ENCODE data around the gene FOSB. TPM values are rescaled to one million over a fixed set of nuclear protein-coding genes. Genes with fewer than 3 reads are reported as not detected.

FOSB gene
- polyA plus RNA-seq, 1 experiment = 4.5 TPM

- ChIA-PET POLR2A (no interaction called here), CTCF (interaction anchor here (1.0 to 3.4 kb wide), 4 partner anchors 12 to 34 kb away, joined by 3 to 9 read pairs (median 8); no protein-coding TSS in a partner anchor)
- H3K27me3 ChIP-seq (ENCODE audit: control insufficient read depth, insufficient read depth, low read length) = no peaks in the 10 kb centered on the region
- no peaks in the 10 kb centered on the region for H3K36me3 ChIP-seq (ENCODE audit: control insufficient read depth, insufficient read depth, low read length)
- no peak for DNase-seq (ENCODE audit: low read depth)
- TF ChIP-seq CTCF (IDR thresholded peaks at IDR 0.05; ENCODE audit: insufficient read depth, low read depth, low read length) = no peak
- H3K4me3 ChIP-seq (ENCODE audit: low read depth, low read length) = peak overlapping the region; percentile 61
Measured at GRCh38 chr19:45451131-45451849, 16.5 kb upstream of the FOSB start.

GRCh38 chr19:45451850-45452387 is 15.9 kb upstream of the FOSB start:
- ChIA-PET CTCF (interaction anchor here (1.0 to 4.8 kb wide), 5 partner anchors 12 to 34 kb away, joined by 3 to 34 read pairs (median 9); no protein-coding TSS in a partner anchor), POLR2A (no interaction called here)
- Histone ChIP-seq H3K36me3 (ENCODE audit: control insufficient read depth, insufficient read depth, low read length) (no peaks in the 10 kb centered on the region), H3K27me3 (ENCODE audit: control insufficient read depth, insufficient read depth, low read length) (no peaks in the 10 kb centered on the region), H3K4me3 (ENCODE audit: low read depth, low read length) (no peak overlapping the region)
- no peak for TF ChIP-seq CTCF (IDR thresholded peaks at IDR 0.05; ENCODE audit: insufficient read depth, low read depth, low read length)
- DNase-seq (ENCODE audit: low read depth) = no peak

- TF ChIP-seq CTCF (IDR thresholded peaks at IDR 0.05; ENCODE audit: insufficient read depth, low read depth, low read length) = no peak
- Histone ChIP-seq H3K4me3 (ENCODE audit: low read depth, low read length) (0 out of 2 replicates have a peak overlapping the region, but pooled peaks have one; percentile 2), H3K27me3 (ENCODE audit: control insufficient read depth, insufficient read depth, low read length) (no peaks in the 10 kb centered on the region), H3K36me3 (ENCODE audit: control insufficient read depth, insufficient read depth, low read length) (no peaks in the 10 kb centered on the region)
- DNase-seq (ENCODE audit: low read depth) = peak; percentile 99
- POLR2A ChIA-PET = interaction anchor here (0.7 to 1.2 kb wide), 2 partner anchors 12 to 29 kb away, joined by 3 to 11 read pairs; partner anchors contain the start of gene FOSB
- CTCF ChIA-PET = interaction anchor here (0.7 to 4.8 kb wide), 5 partner anchors 9 to 28 kb away, joined by 3 to 34 read pairs (median 17); partner anchors contain the start of gene FOSB
Measured at GRCh38 chr19:45455707-45456499, 11.9 kb upstream of the FOSB start.

GRCh38 chr19:45456500-45456815 is 11.3 kb upstream of the FOSB start:
- Histone ChIP-seq H3K4me3 (ENCODE audit: low read depth, low read length) (no peak overlapping the region), H3K27me3 (ENCODE audit: control insufficient read depth, insufficient read depth, low read length) (no peaks in the 10 kb centered on the region), H3K36me3 (ENCODE audit: control insufficient read depth, insufficient read depth, low read length) (no peaks in the 10 kb centered on the region)
- TF ChIP-seq CTCF (IDR thresholded peaks at IDR 0.05; ENCODE audit: insufficient read depth, low read depth, low read length) = no peak
- no peak for DNase-seq (ENCODE audit: low read depth)
- CTCF ChIA-PET = interaction anchor here (1.1 to 4.8 kb wide), 5 partner anchors 11 to 29 kb away, joined by 3 to 34 read pairs (median 17); partner anchors contain the start of gene FOSB
- POLR2A ChIA-PET = no interaction called here

GRCh38 chr19:45457776-45458175 is 10.0 kb upstream of the FOSB start:
- Histone ChIP-seq H3K36me3 (ENCODE audit: control insufficient read depth, insufficient read depth, low read length) (no peaks in the 10 kb centered on the region), H3K4me3 (ENCODE audit: low read depth, low read length) (no peak overlapping the region), H3K27me3 (ENCODE audit: control insufficient read depth, insufficient read depth, low read length) (no peaks in the 10 kb centered on the region)
- ChIA-PET CTCF (interaction anchor here (1.1 to 1.2 kb wide), 2 partner anchors 18 to 28 kb away, joined by 3 to 6 read pairs; no protein-coding TSS in a partner anchor), POLR2A (no interaction called here)
- TF ChIP-seq CTCF (IDR thresholded peaks at IDR 0.05; ENCODE audit: insufficient read depth, low read depth, low read length) = no peak
- DNase-seq (ENCODE audit: low read depth) = no peak

Measured in BJ (cell line).